Skeletal muscle satellite cell (primary cell): ENCODE data around the gene WFDC10A.
"Not testable (repeated sequence)": the region's sequence is repeated elsewhere in the genome, so short reads cannot be mapped to it uniquely, and the experiment has no call there.

Source experiments
- H3K27me3 ChIP-seq: 2 replicates; pipeline ENCODE4 v1.7.0; 2013; ENCODE audit warnings: low read length; ENCODE audit not compliant: control insufficient read depth, insufficient read depth
- H3K36me3 ChIP-seq: 2 replicates; pipeline ENCODE4 v1.7.0; 2013; ENCODE audit warnings: mild to moderate bottlenecking, control low read depth, low read length; ENCODE audit not compliant: insufficient read depth
- H3K4me1 ChIP-seq: 2 replicates; pipeline ENCODE4 v1.7.0; 2013; ENCODE audit warnings: low read length; ENCODE audit not compliant: control insufficient read depth, insufficient read depth
- H3K4me2 ChIP-seq: 2 replicates; pipeline ENCODE4 v1.7.0; 2013; ENCODE audit warnings: mild to moderate bottlenecking, low read length
- H3K4me3 ChIP-seq: 2 replicates; pipeline ENCODE4 v1.7.0; 2013; ENCODE audit warnings: low read length
- H3K9ac ChIP-seq: 2 replicates; pipeline ENCODE4 v1.7.0; 2013; ENCODE audit warnings: mild to moderate bottlenecking, low read depth, low read length, moderate library complexity
- H3K9me3 ChIP-seq: replicated peaks from 2 replicates; pipeline ENCODE4 v1.7.0; 2013; ENCODE audit warnings: mild to moderate bottlenecking, control low read depth, low read length

WFDC10A gene

GRCh38 chr20:45649312-45649863, 19.8 kb downstream of the WFDC10A start:
- Histone ChIP-seq H3K36me3 (no peaks in the 10 kb centered on the region), H3K4me2 (no peak overlapping the region), H3K9me3 (no peaks in the 10 kb centered on the region), H3K4me3 (no peak overlapping the region), H3K4me1 (no peaks in the 10 kb centered on the region), H3K9ac (no peak overlapping the region), H3K27me3 (no peaks in the 10 kb centered on the region)

GRCh38 chr20:45651726-45652125, 22.2 kb downstream of the WFDC10A start:
- H3K4me1 ChIP-seq, H3K27me3 ChIP-seq, H3K9ac ChIP-seq, H3K9me3 ChIP-seq, H3K4me2 ChIP-seq, H3K4me3 ChIP-seq, H3K36me3 ChIP-seq: not testable (repeated sequence)

GRCh38 chr20:45657038-45657437, 27.5 kb downstream of the WFDC10A start:
- H3K9ac ChIP-seq, H3K4me3 ChIP-seq, H3K4me2 ChIP-seq, H3K9me3 ChIP-seq, H3K27me3 ChIP-seq, H3K36me3 ChIP-seq, H3K4me1 ChIP-seq: not testable (repeated sequence)

GRCh38 chr20:45670139-45670538, 40.6 kb downstream of the WFDC10A start, which contains the start of gene WFDC11:
WFDC11 (minus strand) TSS chr20:45670239; CDS start chr20:45650600, 19,639 bp downstream.
- no peaks in the 10 kb centered on the region for H3K9me3 ChIP-seq
- H3K27me3 ChIP-seq, result peaks cover 10% of the 10 kb centered on the region
- no peak within 1 kb of the TSS for H3K4me3 ChIP-seq
- H3K9ac ChIP-seq, result no peak within 1 kb of the TSS
- H3K36me3 ChIP-seq, result no peaks in the 10 kb centered on the region
- H3K4me2 ChIP-seq, result no peak within 1 kb of the TSS
- no peaks in the 10 kb centered on the region for H3K4me1 ChIP-seq

GRCh38 chr20:45672765-45673164, 43.2 kb downstream of the WFDC10A start:
- Histone ChIP-seq H3K4me1 (no peaks in the 10 kb centered on the region), H3K4me3 (no peak overlapping the region), H3K27me3 (peaks cover 10% of the 10 kb centered on the region), H3K9ac (no peak overlapping the region), H3K9me3 (no peaks in the 10 kb centered on the region), H3K4me2 (no peak overlapping the region), H3K36me3 (no peaks in the 10 kb centered on the region)

- no peaks in the 10 kb centered on the region for H3K36me3 ChIP-seq
- no peak overlapping the region for H3K4me2 ChIP-seq
Measured at GRCh38 chr20:45679650-45680049, 50.1 kb downstream of the WFDC10A start.

More at GRCh38 chr20:45679650-45680049, 50.1 kb downstream of the WFDC10A start:
- Histone ChIP-seq H3K27me3 (peaks cover 5% of the 10 kb centered on the region), H3K9me3 (no peaks in the 10 kb centered on the region), H3K4me3 (no peak overlapping the region), H3K4me1 (no peaks in the 10 kb centered on the region), H3K9ac (no peak overlapping the region)
